GM12873 (cell line): ENCODE results near the gene NUP214.

Experiments used
- TF ChIP-seq, protein P1 (sequence below): IDR thresholded peaks from 2 replicates; pipeline ENCODE4 v1.5.1; 2012; ENCODE audit warnings: low read depth, mild to moderate bottlenecking, moderate library complexity, low read length, control low read depth; ENCODE audit not compliant: insufficient read depth; ENCODE audit errors: missing control alignments

Gene NUP214

DNA sequence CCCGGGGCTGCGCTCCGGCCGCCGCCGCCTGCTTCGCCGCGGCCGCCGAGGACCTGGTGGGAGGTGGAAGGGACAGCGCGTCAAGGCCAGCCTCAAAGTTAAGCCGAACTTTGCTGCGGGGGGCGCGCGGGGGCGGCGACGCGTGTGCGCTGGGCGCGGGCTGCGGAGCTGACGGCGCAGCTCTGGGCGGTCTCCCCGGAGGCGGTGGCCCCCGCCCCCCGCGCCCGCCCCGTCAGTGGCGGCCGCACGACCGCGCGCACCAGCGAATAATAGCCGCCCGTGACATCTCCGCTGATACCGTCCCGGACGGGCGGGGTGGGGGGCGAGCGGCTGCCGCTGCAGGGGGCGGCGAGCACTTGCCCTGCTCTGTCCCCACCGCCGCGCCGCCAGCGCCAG lies 151.5 kb downstream of the NUP214 start:
- TF ChIP-seq, protein P1, sequence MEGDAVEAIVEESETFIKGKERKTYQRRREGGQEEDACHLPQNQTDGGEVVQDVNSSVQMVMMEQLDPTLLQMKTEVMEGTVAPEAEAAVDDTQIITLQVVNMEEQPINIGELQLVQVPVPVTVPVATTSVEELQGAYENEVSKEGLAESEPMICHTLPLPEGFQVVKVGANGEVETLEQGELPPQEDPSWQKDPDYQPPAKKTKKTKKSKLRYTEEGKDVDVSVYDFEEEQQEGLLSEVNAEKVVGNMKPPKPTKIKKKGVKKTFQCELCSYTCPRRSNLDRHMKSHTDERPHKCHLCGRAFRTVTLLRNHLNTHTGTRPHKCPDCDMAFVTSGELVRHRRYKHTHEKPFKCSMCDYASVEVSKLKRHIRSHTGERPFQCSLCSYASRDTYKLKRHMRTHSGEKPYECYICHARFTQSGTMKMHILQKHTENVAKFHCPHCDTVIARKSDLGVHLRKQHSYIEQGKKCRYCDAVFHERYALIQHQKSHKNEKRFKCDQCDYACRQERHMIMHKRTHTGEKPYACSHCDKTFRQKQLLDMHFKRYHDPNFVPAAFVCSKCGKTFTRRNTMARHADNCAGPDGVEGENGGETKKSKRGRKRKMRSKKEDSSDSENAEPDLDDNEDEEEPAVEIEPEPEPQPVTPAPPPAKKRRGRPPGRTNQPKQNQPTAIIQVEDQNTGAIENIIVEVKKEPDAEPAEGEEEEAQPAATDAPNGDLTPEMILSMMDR: no peak

DNA sequence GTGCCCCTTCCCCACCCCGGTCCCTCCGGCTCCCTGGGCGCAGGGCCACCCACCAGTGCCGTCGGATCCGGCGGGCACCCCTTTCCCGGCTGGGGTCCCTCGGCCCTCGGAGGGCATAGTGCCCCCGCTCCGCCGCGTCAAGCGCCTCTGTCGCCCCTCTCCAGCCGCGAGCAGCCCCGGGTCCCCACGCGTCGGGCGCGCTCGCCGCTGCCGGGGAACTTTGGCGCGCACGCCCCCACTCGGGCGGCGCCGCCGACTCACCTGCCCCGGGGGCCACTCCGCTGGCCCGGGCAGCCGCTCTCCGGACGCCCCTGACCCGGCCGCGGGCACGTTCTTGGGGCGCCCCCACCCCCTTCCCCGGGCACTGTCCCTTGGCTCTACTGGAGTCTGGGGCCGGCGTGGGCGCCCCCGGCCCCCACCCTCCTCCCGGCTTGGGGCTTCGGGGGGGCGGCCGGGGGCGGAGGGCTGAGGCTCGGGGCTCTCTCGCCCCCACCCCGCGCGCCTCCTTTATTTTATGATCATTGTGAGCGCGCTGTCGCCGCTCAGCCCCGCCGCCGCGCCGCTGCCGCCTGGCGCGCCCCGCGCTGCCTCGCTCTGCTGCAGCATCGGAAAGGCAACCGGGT lies 152.0 kb downstream of the NUP214 start:
- TF ChIP-seq, protein P1: no peak

DNA sequence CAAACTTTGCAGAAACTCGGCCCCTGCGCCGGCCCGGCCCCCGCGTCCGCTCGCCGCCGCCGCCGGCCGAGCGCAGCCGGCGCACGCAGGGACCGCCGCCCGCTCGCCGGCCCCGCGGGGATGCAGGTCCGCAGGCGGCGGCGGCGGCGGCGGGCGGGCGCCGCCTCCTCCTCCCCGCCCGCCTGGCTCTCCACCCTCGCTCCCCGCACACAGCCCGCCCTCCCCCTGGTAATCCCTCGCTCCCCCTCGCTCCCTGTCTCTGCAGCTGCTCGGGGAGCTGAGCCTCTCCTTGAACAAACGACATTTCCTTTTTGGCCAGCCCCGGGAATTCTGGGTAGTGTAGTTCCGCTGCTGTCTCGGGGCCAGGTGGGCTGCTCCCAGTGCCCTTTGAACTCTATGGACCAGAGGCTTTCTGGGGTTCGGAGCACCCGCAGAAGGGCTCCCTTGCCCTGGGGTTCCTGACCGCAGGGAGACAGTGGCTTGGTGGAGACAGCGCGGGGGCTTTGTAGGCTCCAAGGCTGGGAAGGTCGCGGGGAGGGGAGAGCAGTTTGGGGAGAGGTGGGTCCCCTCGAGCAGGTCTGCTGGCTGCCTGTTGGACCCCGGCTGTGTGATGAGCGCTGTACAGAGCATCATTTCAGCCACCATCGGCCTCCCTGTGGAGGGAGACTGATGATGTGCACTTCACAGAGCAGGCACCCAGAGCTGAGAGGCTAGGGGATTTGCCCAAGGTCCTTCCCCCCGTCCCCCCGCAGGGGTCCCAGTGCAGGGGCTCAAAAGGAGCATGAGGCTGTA lies 152.7 kb downstream of the NUP214 start:
- TF ChIP-seq, protein P1: no peak

DNA sequence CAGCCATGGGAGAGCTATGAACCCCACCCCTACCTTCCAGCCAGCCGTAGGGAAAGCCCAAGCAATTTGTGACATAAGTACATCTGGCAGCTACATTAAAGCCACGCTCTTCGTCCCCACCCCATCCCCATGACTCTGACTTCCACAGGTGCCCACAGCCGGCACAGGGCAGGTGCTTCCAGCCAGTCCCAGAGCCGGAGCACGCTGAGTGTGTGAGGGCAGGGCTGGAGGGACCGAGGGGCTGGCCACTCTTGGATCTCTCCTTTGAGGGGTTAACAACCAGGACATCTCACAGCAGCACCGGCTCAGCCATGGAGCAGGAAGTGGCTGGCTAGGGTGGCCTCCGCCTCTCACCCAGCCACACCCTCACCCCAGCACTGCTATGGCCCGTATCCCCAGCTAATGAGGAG lies 153.3 kb downstream of the NUP214 start:
- TF ChIP-seq, protein P1: no peak

DNA sequence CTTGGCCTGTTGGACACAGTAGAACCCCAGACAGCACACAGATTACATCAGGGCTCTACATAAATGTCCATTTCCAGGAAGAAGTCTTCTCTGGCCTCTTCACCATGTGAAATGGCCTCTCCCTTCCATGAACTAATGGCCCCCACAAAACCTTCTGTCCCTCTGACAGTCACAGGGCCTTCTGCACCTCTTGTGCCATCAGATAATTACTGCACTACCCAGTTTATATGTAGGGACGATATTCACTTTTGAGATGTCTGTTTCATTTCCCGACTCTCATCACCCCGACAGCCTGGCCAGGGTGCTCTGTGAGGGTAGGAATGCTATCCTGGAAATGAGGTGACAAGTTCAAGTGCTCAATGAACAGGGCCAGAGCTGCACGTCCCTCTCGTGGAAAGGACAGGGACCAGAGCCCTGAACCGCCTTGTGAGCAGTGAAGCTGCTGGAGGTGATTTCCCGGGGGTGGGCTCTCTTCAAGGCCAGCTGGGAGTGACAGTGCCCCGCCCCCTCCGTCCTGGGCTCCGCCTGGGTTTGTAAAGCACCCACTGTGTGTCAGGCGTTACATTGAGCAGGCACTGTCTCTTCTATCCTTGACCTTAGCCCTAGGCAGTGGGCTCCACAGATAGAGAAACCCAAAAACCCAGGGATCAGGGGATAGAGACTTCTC lies 153.9 kb downstream of the NUP214 start:
- TF ChIP-seq, protein P1: no peak

DNA sequence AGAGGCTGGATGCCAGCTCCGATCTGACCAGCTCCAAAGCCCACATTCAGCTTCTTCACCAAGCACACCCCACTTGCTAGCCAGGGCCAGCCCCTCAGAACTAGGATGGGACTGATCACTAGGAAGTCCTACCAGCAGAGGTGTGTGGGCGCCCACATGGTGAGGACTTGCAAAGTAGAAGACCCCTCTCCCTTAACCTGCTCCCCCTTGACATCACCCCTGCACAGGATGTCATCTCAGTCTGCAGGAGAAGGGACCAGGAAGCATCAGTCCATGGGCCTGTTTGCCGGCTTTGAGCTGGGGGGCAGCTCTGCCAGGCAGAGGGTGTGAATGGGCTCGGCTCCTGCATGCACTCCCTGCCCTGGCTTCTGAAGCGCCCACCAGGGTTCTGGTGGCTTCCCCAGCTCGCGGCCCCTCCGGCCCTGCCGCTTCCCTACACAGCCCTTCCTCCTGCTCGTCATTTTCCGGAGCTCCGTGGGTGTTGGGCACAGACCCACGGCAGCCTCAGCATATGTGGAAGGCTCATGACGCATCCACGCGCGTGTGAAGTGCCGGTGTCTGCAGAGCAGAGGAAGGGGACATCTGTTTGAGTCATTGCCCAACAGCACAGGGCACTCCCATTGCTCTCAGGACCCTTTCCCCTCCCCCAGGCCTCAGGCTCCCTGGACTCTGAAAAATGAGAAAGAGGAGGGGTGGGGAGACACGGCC lies 154.6 kb downstream of the NUP214 start:
- TF ChIP-seq, protein P1: no peak

DNA sequence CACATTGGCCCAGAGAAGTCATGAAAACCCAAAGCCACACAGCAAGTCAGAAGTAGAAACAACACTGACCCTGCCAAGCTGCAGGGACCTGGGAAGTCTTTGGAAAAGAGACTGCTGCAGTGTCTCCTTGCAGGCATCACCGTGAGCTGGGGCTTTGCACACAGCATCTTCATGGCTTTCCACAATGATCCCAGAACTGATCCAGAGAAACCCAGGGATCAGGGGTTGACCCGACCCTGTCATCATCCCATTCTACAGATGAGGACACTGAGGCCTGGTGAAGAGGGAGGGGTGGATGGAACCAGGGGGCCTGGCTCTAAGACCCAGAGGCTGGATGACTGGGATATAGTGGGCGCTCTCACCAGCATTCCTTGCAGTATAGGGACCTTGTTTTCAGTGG lies 155.3 kb downstream of the NUP214 start:
- TF ChIP-seq, protein P1: no peak
